HepG2 (cell line): ENCODE measurements around the gene PANK2. TPM values are rescaled to one million over a fixed set of nuclear protein-coding genes. Genes with fewer than 3 reads are reported as not detected.

Experiments
- FIP1L1 ChIP-seq: fragments of 200-400 bp; formaldehyde crosslinking; IDR thresholded peaks from 2 replicates; pipeline ENCODE4 v1.6.1; 2018; ENCODE audit warnings: low read depth, mild to moderate bottlenecking, low read length, moderate library complexity, borderline replicate concordance; ENCODE audit not compliant: insufficient read depth
- ISX ChIP-seq: sonication (generic); formaldehyde crosslinking; conservative IDR thresholded peaks from 2 replicates; pipeline ENCODE4 v1.5.0; 2020; ENCODE audit warnings: missing genetic modification reagents
- KAT8 ChIP-seq: IDR thresholded peaks from 2 replicates; pipeline ENCODE4 v1.6.1; 2016; ENCODE audit warnings: missing genetic modification reagents, missing compliant biosample characterization
- NFE2 ChIP-seq: sonication (generic); formaldehyde crosslinking; IDR thresholded peaks from 2 replicates; pipeline ENCODE4 v1.4.0; 2020; ENCODE audit warnings: missing genetic modification reagents
- NR2C2 ChIP-seq: sonication (generic); formaldehyde crosslinking; IDR thresholded peaks from 2 replicates; pipeline ENCODE4 v1.4.0; 2020; ENCODE audit warnings: missing genetic modification reagents, mild to moderate bottlenecking, moderate library complexity, borderline replicate concordance
- RFX3 ChIP-seq: IDR thresholded peaks from 2 replicates; pipeline ENCODE4 v1.6.1; 2016; ENCODE audit warnings: missing biosample characterization, missing genetic modification reagents
- RFXANK ChIP-seq: IDR thresholded peaks from 2 replicates; pipeline ENCODE4 v1.6.1; 2016
- RORA ChIP-seq: sonication (generic); formaldehyde crosslinking; IDR thresholded peaks from 2 replicates; pipeline ENCODE4 v1.5.0; 2020; ENCODE audit warnings: mild to moderate bottlenecking, missing genetic modification reagents, moderate library complexity
- SALL1 ChIP-seq: sonication (generic); formaldehyde crosslinking; IDR thresholded peaks from 2 replicates; pipeline ENCODE4 v1.8.0; 2022; ENCODE audit warnings: mild to moderate bottlenecking, missing genetic modification reagents
- TBX3 ChIP-seq: fragments of 450-650 bp; IDR thresholded peaks from 2 replicates; pipeline ENCODE4 v1.6.1; 2017; ENCODE audit warnings: antibody characterized with exemption, mild to moderate bottlenecking, inconsistent platforms, borderline replicate concordance
- TFAP4 ChIP-seq: sonication (generic); IDR thresholded peaks from 2 replicates; pipeline ENCODE4 v1.6.1; 2016; ENCODE audit warnings: low read depth, borderline replicate concordance
- UBTF ChIP-seq: sonication (generic); formaldehyde crosslinking; IDR thresholded peaks from 2 replicates; pipeline ENCODE4 v1.4.0; 2020; ENCODE audit warnings: mild to moderate bottlenecking, missing genetic modification reagents
- ZNF225 ChIP-seq: sonication (generic); formaldehyde crosslinking; IDR thresholded peaks from 2 replicates; pipeline ENCODE4 v1.4.0; 2020; ENCODE audit warnings: mild to moderate bottlenecking, missing genetic modification reagents
- ZNF772 ChIP-seq: sonication (generic); formaldehyde crosslinking; IDR thresholded peaks from 2 replicates; pipeline ENCODE4 v1.5.0; 2020; ENCODE audit warnings: mild to moderate bottlenecking, missing genetic modification reagents
- polyA plus RNA-seq, 8 experiments: library from polyadenylated mRNA; depleted of rRNA in 3 of 8; stranded (reverse) in 7 of 8; unstranded in 1 of 8; fragments of >200 nt; fragmentation: Illumina TruSeq in 4 of 8; extraction: Trizol in 4 of 8; gene quantifications; 2 replicates each; pipeline versions ENCODE4 v1.2.1 to v1.2.3, GENCODE V29; 2011 to 2016; ENCODE audit warnings: low read depth in 4 of 8, missing spikeins in 1 of 8, mixed read lengths in 1 of 8; ENCODE audit not compliant: insufficient read depth in 1 of 8
- total RNA-seq, 5 experiments: library from RNA; depleted of rRNA; stranded (reverse); fragments of >200 nt; fragmentation: Illumina TruSeq; extraction: Trizol; gene quantifications; 2 replicates each; pipeline ENCODE4 v1.2.3, GENCODE V29; 2016; ENCODE audit warnings: low read depth in 1 of 5
- TF ChIP-seq, protein P1 (sequence below): sonication (generic); formaldehyde crosslinking; conservative IDR thresholded peaks from 2 replicates; pipeline ENCODE4 v1.4.0; 2020; ENCODE audit warnings: missing genetic modification reagents
- TF ChIP-seq, protein P2 (sequence below): sonication (generic); formaldehyde crosslinking; IDR thresholded peaks from 2 replicates; pipeline ENCODE4 v1.5.0; 2020; ENCODE audit warnings: missing genetic modification reagents
- TF ChIP-seq, protein P3 (sequence below): sonication (generic); formaldehyde crosslinking; IDR thresholded peaks from 2 replicates; pipeline ENCODE4 v1.4.0; 2020; ENCODE audit warnings: missing genetic modification reagents

The PANK2 gene
- total and polyA plus RNA-seq, 2 of the 13 experiments (the other 11 are each of a cell fraction or from before 2014, with no cell fraction given) = 39.2 to 123 TPM

DNA sequence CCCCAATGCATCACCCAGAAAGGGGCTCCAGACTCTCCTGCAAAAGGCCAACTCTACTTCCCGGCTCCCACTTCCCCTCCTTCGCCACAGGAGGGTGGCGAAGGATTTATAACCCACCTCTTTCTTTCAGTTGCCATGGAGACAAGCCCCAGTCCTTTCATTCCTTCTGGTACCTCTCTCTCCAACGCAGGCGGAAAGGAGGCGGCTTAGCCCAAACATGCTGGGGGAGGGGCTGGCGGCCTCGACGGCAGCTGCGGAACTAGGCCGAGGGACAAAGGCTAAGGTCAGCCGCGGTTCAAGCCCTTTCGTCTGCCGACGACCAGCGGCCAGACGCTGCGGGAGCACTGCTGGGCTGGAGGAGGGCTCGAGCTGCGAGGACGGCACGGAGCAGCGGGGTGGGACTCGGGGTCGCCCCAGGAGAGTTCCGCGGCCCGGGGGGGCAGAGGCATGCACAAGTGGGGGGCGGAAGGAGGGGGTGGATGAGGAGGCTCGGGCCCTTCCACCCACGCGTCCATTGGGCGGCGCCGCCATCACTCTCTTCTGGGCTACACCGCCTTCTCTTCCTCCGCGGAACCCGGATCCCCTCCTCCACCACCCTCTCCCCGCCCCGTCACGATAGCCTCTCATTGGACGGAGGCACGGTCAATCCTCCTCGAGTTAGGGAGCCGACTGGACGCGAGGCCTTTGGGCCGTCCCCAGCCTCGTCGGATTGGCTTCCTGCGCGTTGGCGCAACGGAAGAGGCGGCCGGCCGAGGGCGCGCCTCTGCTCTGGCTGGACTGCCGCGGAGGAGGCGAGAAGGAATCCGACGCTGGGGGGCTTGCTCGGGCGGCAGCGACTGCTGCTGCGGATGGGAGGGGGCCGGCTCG, at the start of gene PANK2 (continued):
- TF ChIP-seq RFXANK (CRISPR knock-in tag) = peak; percentile 85
- TF ChIP-seq UBTF (CRISPR knock-in tag) = peak; percentile 97
- TF ChIP-seq NFE2 = no peak
- TF ChIP-seq, protein P1, sequence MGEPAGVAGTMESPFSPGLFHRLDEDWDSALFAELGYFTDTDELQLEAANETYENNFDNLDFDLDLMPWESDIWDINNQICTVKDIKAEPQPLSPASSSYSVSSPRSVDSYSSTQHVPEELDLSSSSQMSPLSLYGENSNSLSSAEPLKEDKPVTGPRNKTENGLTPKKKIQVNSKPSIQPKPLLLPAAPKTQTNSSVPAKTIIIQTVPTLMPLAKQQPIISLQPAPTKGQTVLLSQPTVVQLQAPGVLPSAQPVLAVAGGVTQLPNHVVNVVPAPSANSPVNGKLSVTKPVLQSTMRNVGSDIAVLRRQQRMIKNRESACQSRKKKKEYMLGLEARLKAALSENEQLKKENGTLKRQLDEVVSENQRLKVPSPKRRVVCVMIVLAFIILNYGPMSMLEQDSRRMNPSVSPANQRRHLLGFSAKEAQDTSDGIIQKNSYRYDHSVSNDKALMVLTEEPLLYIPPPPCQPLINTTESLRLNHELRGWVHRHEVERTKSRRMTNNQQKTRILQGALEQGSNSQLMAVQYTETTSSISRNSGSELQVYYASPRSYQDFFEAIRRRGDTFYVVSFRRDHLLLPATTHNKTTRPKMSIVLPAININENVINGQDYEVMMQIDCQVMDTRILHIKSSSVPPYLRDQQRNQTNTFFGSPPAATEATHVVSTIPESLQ (CRISPR knock-in tag) = peak; percentile 37; the same call in 1 of the 2 replicates
- peak; percentile 43; the same call in 1 of the 2 replicates for TF ChIP-seq TFAP4
- TF ChIP-seq KAT8 (CRISPR knock-in tag) = peak; percentile 94
- TF ChIP-seq RFX3 (CRISPR knock-in tag) = peak; percentile 93
- TF ChIP-seq RORA (CRISPR knock-in tag) = no peak
- 0 out of 2 replicates have a peak, but pooled peaks have one; percentile 29 for TF ChIP-seq FIP1L1
- no peak for TF ChIP-seq TBX3
- TF ChIP-seq NR2C2 = peak; percentile 87
- TF ChIP-seq ZNF772 (CRISPR knock-in tag) = peak; percentile 89
- TF ChIP-seq, protein P2, sequence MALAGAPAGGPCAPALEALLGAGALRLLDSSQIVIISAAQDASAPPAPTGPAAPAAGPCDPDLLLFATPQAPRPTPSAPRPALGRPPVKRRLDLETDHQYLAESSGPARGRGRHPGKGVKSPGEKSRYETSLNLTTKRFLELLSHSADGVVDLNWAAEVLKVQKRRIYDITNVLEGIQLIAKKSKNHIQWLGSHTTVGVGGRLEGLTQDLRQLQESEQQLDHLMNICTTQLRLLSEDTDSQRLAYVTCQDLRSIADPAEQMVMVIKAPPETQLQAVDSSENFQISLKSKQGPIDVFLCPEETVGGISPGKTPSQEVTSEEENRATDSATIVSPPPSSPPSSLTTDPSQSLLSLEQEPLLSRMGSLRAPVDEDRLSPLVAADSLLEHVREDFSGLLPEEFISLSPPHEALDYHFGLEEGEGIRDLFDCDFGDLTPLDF = peak; percentile 83; the same call in 1 of the 2 replicates
- TF ChIP-seq ISX (CRISPR knock-in tag) = no peak
- TF ChIP-seq ZNF225 (CRISPR knock-in tag) = peak; percentile 95
- TF ChIP-seq SALL1 (CRISPR knock-in tag) = peak; percentile 93
- TF ChIP-seq, protein P3, sequence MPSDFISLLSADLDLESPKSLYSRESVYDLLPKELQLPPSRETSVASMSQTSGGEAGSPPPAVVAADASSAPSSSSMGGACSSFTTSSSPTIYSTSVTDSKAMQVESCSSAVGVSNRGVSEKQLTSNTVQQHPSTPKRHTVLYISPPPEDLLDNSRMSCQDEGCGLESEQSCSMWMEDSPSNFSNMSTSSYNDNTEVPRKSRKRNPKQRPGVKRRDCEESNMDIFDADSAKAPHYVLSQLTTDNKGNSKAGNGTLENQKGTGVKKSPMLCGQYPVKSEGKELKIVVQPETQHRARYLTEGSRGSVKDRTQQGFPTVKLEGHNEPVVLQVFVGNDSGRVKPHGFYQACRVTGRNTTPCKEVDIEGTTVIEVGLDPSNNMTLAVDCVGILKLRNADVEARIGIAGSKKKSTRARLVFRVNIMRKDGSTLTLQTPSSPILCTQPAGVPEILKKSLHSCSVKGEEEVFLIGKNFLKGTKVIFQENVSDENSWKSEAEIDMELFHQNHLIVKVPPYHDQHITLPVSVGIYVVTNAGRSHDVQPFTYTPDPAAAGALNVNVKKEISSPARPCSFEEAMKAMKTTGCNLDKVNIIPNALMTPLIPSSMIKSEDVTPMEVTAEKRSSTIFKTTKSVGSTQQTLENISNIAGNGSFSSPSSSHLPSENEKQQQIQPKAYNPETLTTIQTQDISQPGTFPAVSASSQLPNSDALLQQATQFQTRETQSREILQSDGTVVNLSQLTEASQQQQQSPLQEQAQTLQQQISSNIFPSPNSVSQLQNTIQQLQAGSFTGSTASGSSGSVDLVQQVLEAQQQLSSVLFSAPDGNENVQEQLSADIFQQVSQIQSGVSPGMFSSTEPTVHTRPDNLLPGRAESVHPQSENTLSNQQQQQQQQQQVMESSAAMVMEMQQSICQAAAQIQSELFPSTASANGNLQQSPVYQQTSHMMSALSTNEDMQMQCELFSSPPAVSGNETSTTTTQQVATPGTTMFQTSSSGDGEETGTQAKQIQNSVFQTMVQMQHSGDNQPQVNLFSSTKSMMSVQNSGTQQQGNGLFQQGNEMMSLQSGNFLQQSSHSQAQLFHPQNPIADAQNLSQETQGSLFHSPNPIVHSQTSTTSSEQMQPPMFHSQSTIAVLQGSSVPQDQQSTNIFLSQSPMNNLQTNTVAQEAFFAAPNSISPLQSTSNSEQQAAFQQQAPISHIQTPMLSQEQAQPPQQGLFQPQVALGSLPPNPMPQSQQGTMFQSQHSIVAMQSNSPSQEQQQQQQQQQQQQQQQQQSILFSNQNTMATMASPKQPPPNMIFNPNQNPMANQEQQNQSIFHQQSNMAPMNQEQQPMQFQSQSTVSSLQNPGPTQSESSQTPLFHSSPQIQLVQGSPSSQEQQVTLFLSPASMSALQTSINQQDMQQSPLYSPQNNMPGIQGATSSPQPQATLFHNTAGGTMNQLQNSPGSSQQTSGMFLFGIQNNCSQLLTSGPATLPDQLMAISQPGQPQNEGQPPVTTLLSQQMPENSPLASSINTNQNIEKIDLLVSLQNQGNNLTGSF (CRISPR knock-in tag) = no peak
